ENCODE data around the gene ATP10B.

ATP10B gene

GRCh38 chr5:160602744-160603143 lies 249.3 kb downstream of the ATP10B start:
- no peak for TF ChIP-seq CTCF (IDR thresholded peaks at IDR 0.05; ENCODE audit: low read depth, low read length, missing control alignments)
- no peak for DNase-seq (ENCODE audit: extremely low read depth, low read depth)
- no peak overlapping the region for H3K4me3 ChIP-seq (replicated peaks; ENCODE audit: low read depth, low read length)

GRCh38 chr5:160601046-160601445 lies 251.0 kb downstream of the ATP10B start:
- no peak for DNase-seq (ENCODE audit: extremely low read depth, low read depth)
- TF ChIP-seq CTCF (IDR thresholded peaks at IDR 0.05; ENCODE audit: low read depth, low read length, missing control alignments), result no peak
- no peak overlapping the region for H3K4me3 ChIP-seq (replicated peaks; ENCODE audit: low read depth, low read length)

- no peak overlapping the region for H3K4me3 ChIP-seq (replicated peaks; ENCODE audit: low read depth, low read length)
- DNase-seq (ENCODE audit: extremely low read depth, low read depth), result no peak
- no peak for TF ChIP-seq CTCF (IDR thresholded peaks at IDR 0.05; ENCODE audit: low read depth, low read length, missing control alignments)
These were observed 278.7 kb downstream of the ATP10B start for GRCh38 chr5:160573318-160573717.

GRCh38 chr5:160567031-160567705 lies 284.8 kb downstream of the ATP10B start:
- DNase-seq (ENCODE audit: extremely low read depth, low read depth), result no peak
- no peak for TF ChIP-seq CTCF (IDR thresholded peaks at IDR 0.05; ENCODE audit: low read depth, low read length, missing control alignments)
- no peak overlapping the region for H3K4me3 ChIP-seq (replicated peaks; ENCODE audit: low read depth, low read length)

- no peak overlapping the region for H3K4me3 ChIP-seq (replicated peaks; ENCODE audit: low read depth, low read length)
- TF ChIP-seq CTCF (IDR thresholded peaks at IDR 0.05; ENCODE audit: low read depth, low read length, missing control alignments), result no peak
- no peak for DNase-seq (ENCODE audit: extremely low read depth, low read depth)
These were observed 286.6 kb downstream of the ATP10B start for GRCh38 chr5:160565376-160565775.

- no peak for TF ChIP-seq CTCF (IDR thresholded peaks at IDR 0.05; ENCODE audit: low read depth, low read length, missing control alignments)
- no peak overlapping the region for H3K4me3 ChIP-seq (replicated peaks; ENCODE audit: low read depth, low read length)
- DNase-seq (ENCODE audit: extremely low read depth, low read depth), result no peak
These were observed 295.2 kb downstream of the ATP10B start for GRCh38 chr5:160556846-160557245.
